EL (cell line): ENCODE results near the gene MYT1.
"Not testable (repeated sequence)": the region's sequence is repeated elsewhere in the genome, so short reads cannot be mapped to it uniquely, and the experiment has no call there.

Experiments used
- DNase-seq: peaks from one replicate; pipeline ENCODE4 v3.0.0-alpha.2; 2016

MYT1 gene

DNA sequence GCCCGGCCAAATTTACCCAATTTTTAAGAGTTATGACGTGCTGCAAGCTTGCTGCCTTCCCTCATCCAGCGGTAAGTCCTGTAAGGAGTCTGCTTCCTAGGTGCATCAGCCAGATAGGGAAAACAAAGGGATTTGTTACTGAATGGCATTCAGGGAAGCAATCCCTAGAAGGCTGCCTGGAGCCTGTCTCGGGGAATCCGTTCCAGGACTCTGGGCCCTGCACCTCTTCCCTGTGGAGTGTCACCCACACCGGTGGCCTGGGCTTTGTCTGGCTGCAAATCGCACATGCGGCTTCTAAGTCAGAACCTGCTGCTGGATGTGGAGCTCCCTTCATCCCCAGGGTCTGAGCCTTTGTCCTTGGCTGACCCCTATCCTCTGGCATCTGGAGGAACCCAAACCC is 7.0 kb downstream of the MYT1 start:
- no peak for DNase-seq

DNA sequence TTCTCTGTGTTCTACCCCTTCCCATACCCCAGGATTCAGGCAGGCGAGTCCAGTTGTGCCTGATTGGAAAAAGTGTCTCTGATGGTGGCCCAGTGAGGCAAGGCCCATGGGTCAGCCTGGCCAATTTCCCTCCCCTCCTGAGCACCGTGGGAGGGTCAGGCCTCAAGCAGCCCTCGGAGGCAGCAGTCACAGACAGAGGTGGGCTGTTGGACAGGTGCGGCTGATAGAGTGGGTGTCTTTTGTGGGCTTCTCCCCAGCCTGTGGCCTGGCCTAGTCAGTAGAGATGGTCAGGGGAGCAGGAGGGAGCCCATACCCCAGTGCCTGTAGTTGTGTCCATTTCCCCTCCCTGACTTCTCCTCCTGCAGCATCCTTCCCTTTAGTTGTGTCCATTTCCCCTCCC is 8.9 kb downstream of the MYT1 start:
- no peak for DNase-seq

DNA sequence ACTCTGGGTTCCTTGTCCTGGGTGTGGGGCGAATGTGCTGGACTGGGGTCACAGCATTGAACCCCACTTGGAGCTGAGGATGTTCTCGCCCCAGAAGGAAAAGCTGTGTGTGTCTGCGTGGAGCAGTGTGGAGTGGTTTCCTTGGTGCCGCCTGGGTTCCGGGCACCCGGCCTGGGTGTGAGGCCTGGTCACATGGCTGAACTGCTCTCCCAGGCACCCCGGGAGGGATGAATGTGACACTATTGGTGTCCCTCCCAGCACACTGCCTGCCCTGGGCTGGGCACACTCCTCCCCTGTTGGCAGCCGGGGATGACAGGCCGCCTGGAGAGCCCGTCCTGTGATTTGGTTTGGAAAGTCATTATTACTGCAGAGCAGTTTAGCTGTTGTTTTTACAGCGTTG is 12.3 kb downstream of the MYT1 start:
- DNase-seq: no peak

DNA sequence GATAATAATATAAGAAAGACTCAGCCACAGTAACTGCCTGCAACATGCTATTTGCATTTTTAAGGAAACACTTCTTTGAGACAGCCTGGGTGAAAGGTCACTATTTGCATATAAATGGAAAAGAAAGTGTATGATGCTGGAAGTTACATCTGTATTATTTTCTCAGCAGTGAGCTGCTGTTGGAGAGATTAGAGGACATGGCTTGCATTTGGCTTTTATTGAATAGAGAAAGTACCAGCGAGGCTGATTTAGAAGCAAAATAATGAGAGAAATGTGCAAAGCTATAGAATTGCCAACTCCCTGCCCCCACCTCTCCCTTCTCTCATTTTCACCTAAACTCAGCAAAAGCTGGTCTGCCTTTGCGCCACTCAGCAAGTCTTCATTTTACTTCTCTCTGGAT is 12.7 kb downstream of the MYT1 start:
- DNase-seq: no peak

DNA sequence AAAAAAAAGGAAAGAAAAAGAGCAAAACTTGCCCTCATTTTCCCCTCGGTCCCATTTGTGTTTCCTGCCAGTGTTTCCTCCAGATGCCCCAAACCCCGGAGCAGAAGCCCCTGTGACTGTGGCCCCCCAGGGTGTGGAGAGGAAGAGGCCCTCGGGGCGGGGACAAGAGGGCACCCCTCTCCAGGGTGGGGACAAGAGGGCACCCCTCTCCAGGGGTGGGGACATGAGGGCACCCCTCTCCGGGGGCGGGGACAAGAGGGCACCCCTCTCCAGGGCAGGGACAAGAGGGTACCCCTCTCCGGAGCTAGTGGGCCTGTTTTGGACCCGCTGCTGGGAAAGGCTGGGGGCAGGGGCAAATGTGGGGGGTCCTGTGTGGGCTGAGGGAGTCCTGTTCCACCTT is 13.1 kb downstream of the MYT1 start:
- DNase-seq: no peak

DNA sequence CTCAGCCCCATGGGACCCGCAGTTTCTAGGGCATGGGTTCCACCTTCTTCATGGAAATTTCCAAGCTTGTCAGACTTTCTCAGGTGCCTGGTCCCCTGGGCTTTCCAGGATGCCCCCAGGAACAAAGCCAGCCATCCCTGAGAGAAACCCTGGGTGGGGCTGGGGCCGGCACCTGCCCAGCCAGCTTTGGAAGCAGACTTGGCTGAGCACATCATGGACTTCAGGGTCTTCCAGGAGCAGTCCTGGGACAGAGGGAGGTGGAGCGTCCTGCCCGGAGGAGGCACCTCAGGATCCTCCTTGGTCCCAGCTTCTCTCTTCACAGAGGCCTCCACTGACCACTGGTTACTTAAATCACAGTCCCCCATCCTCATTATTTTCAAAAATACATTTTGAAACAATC is 13.5 kb downstream of the MYT1 start:
- no peak for DNase-seq

DNA sequence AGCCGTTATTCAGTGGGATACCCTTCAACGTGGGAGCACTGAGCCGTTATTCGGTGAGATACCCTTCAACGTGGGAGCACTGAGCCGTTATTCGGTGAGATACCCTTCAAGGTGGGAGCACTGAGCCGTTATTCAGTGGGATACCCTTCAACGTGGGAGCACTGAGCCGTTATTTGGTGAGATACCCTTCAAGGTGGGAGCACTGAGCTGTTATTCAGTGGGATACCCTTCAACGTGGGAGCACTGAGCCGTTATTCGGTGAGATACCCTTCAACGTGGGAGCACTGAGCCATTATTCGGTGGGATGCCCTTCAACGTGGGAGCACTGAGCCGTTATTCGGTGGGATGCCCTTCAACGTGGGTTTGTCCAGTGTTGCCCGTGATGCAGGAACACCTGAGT is 14.7 kb downstream of the MYT1 start:
- DNase-seq: not testable (repeated sequence)

DNA sequence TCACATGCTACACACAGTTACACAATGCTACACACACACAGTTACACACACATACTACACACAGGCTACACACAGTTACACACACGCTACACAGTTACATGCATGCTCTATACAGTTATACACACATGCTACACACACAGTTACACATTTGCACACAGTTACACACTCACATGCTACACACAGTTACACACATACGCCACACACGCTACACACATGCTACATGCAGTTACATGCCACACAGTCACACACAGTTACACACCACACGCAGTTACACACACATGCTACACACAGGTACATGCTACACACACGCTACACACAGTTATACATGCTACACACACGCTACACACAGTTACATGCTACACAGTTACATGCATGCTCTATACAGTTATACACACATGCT is 15.6 kb downstream of the MYT1 start:
- no peak for DNase-seq

DNA sequence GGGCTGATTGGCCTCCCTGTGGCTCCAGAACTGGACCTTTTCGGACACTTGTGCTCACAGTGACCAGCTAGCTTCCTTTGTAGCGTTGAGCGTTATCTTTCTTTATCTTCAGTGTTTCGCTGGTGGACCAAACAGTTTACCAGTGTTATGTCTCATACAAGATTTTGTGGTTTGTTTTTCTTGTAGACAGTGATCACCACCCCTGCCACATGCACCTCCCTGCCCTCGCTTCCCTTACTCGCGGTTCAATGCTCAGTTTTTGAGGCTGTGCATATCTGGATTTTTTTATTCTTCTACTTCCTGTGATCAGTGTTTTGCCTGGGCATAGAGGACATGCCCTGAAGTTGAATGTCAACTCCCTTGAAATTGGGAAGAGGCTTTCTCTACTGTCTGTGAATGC is 16.4 kb downstream of the MYT1 start:
- DNase-seq: no peak

DNA sequence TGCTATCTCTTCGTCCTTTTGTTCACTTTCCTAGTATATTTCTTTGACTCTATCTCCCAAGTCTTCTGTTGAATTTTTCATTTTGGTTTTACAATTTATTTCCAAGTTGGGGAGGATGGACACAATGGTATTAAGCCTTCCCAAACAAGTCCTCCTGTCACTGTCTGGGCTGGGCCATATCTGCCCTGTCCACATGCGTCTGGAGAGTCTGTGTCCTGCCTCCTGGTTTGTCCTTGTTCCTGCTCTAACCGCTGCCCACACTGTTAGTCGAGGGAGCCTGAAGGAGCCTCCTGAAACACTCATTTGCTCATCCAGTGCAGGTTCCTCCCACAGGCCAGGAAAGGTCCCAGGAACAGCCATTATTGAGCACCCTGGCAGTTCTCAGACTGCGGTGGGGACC is 17.1 kb downstream of the MYT1 start:
- no peak for DNase-seq

DNA sequence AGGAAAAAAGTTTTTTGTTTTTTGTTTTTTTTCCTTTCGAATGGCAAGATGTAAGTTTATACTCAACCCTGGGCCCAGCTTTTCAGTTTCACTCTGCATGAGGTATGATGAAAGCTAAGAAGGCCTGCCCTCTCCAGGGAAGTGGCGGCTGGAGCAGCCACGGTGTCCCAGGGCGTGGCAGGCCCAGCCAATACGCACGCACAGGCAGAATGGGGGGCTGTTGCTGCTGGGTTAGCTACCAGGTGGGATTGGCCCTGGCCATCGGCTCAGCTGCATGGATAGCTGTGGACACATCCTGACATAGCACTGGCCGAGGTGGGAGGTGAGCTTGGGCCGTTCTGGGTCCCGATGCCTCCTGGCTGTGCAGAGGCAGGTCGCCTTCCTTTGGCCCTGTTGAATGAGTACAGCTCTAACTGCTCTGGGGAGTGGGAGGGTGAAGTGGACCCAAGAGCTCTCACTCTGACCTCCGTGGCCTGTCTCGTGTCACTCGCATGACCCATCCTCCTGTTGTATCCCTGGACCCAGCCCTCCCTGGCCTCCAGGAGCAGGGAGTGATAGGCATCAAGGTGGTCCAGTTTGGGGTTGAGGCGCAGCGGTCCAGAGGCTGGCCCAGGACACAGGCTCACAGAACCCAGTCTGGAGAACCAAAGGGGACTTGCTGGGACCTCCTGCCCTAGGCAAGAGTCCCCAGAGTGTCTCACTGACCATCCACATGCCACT is 18.1 kb downstream of the MYT1 start:
- no peak for DNase-seq

DNA sequence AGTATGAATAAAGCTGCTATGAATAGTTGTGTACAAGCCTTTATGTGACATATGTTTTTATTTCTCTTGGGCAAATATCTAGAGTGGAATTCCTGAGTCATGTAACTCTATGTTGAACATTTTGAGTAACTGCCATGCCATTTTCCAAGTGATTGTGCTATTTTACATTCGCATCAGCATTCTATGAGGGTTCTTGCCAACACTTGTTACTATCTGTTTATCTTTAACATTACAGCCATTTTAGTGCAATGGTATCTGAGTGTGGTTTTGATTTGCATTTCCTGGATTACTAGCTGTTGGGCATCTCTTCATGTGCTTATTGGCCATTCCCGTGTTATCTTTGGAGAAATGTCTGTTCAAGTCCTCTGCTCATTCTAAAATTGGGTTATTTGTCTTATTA is 19.1 kb downstream of the MYT1 start:
- DNase-seq: no peak

DNA sequence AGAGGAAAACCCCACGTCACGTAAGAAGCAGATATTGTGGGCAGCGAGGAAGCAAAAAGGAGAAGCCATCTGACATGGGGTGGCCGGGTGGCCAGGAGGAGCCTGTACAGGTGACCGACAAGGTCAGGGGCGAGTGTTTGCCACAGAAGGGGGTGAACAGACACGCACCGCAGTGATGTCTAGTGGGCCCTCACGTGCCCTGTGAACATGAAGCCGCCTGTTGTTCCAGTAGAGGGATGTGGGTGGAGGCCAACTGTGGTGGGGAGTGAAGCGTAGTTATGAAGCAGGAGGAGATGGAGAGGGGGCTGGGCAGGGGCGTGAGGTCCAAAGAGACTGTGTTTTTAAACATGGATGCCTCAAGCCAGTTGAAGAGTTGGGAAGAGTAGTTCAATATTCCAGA is 20.5 kb downstream of the MYT1 start:
- no peak for DNase-seq

DNA sequence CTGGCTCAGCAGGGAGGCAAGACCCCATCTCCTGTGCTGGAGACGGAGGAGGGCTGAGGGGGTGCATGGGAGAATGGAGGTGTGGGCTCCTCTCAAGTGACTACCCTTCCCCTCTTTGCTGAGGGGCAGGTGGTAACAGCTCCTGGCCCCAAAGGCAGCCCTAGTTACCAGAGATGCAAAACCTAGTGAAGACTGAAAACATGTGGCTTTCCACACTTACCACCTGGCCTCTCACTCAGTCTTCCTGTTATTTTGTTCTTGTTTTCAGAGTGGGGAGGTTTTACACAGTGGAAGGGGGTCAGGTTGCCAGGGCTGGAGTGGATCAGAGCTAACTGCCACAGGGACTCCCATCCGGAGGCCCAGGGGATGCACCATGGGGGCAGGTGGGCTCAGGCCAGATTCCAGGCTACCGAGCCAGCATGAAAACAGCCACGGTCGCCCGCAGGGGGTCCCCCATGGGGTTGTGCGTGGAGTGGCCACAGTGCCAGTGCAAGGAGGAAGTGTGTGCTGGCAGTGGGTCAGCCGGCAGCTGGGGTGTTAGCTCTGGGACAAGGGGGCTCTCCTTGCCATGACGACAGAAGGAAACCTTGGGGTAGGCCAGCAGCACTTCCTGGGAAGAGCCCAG is 21.1 kb downstream of the MYT1 start:
- no peak for DNase-seq

DNA sequence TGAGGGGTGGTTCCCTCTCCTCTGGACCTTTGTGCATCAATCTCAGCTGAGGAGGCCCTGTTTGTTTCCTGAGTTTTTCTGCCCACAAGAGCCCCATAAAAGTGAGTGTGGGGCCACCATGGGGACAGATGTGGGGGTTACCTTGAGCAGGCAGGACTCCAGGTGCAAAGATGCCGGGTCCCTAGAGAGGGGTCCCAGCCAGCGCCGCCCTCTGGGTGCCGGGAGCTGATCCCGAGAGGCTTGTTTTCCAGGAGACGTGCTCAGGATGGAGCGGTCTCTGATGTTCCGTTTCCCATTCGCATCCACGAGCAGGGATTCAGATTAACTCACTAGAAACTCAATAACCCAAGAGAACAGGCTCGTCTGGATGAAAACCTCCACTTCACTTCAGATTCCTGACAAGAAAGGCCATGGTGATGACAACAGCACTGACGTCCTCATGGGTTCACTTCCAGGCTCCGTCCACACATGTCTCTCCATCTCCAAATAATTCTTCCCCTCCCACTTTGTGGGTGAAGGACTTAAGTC is 21.9 kb downstream of the MYT1 start:
- DNase-seq: no peak

DNA sequence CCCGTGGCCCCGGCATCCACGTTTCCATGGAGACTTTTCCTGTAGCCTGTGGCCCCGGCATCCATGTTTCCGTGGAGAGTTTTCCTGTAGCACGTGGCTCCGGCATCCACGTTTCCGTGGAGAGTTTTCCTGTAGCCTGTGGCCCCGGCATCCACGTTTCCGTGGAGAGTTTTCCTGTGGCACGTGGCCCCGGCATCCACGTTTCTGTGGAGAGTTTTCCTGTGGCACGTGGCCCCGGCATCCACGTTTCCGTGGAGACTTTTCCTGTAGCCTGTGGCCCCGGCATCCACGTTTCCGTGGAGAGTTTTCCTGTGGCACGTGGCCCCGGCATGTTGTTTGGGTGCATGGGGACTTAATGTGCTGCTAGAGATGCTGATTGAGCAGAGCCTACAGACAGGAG is 23.0 kb downstream of the MYT1 start:
- not testable (repeated sequence) for DNase-seq

DNA sequence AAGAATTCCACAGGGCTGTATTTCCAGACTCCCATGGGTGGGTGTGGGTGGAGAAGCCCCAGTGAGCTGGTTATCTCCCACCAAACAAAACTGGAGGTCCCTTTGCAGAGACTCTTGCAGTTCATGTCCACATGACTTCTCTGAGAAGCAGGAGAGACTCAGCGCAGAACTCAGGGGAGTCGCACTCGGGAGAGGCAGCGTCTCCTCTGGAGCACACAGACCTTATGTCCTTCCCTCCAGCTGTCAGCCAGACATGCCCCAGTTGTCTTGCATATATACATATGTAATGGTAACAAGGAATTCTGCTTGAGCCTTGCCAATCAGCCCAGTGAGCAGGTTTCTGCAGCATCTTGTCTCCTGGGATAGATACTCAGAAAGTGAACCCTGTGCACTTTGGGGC is 23.8 kb downstream of the MYT1 start:
- no peak for DNase-seq

DNA sequence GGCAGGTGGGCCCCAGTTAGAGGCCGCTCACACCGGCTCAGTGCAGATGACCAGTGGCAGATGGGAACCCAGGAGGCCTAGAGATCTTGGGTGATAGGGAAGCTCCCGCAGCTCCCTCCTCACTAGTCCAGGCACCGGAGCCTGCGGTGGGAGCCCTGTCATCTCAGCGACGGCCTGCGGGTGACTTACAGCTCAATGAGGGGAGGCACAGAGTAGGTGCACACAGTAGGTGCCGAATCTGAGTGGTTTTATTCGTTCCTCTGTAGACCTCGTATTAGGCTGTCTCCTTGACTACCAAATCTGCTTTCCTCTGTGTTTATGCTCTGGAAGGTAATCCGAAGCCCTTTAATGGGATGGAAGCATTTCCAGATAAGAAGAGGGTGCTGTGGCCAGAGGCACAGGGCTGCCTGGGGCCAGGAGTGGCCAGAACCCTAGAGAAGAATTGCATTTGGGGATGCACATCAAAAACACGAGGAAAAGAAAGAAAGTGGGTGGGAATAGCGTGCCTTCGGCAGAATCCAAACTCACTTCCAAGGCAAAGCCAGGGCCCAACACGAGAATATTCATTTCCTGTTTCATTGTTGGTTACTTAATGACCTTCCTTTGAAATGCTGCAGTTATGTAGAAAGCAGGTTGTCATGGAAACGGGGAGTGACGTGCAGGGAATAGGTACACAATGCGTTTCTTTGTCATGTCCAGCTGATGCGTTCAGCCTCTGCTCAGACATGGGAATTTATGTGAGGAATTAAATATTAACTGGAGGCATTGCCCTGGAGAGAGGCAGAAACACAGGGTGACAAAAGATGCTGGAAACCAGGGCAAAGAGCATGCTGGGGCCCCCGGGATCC is 24.7 kb downstream of the MYT1 start:
- no peak for DNase-seq

DNA sequence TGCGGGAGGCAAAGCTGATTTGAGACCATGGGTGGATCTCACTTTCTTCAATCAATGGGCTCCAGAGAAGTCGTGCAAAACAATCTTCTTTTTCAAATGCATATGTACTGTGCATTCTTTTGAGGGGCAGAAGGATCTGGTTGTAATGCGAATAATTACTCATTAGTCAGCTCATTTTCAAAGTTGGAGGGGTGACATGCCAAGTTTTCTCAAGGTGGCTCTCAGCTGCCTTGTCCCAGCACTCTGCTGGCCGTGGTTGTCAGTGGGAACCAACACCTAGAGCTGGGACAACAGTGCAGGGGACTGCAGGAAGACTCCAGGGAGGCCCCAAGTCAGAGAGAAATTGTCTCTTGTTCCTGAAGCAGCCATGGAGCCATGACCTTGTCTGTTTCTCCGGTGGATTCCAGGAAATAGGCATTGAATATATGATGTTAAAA is 25.3 kb downstream of the MYT1 start:
- DNase-seq: no peak

DNA sequence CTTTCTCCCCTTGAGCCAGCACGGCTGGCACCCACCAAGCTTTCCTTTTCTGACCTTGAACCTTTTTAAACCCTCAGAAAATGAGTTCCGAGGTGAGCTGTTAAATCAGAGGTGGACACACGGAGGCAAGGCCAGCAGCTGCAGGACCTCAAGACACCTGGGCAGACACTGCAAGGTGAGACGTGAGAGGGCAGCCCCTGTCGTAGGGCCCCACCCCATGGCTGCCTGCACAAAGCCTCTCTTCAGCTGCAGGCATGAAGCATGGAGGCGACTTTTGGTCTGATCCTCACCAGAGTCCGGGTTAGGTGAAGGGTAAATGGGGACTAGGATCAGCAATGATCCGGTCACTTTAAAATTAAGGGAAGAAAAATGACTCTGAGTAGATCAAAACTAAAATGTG is 25.7 kb downstream of the MYT1 start:
- no peak for DNase-seq

DNA sequence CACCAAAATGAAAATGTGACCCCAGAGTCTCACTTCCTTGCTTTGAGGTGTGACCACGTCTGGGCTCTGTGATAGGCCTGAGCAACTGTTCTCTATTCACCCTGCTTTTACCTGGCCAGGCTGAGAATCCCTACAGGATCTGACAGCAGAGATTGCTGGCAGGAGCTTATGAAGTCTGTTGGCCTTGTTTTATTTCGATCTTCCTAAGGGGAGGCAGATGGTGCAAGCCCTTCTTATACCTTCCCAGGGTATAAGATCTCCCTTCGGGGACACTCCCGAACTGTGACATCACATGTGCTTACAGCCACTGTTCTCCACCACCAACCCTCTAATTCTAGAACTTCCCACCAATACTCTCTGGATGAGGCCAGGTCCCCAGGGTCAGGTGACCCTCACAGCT is 26.8 kb downstream of the MYT1 start:
- DNase-seq: no peak

DNA sequence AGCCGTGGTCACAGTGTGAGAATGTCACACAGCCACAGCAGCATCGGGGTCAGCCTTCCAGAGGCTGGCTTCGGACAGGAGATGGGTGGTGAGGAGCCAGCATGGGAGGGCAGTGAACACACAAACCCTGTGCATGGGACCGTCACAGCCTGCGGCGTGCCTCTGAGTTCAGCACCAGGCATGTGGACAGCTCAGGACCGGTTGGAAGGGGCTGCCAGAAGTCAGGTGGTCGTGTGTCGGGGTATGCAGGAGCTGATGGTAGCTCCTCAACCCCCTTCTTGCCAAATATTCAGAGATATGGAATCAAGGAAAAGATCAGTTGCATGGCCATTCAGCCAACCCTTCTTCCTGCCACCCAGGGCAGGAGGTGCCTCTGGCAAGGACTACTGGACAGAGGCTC is 28.2 kb downstream of the MYT1 start:
- no peak for DNase-seq

DNA sequence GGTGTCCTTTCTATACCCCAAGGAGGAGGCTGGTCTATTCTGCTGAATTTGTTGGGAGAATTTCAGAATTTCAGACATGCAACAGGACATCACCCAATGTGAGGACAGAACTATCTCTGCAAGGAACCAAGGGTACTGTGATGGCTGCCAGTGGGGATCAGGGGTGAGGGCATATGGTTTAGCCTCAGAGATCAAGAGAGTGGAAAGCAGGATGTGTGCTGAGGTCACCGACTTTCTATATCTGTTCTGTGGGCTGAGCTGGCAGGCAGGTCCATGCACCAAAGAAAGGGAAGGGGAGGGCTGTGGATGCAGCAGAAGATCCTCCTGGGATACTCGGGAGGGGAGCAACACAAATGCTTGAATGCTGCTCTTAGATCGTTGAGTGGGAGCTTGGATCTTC is 28.8 kb downstream of the MYT1 start:
- no peak for DNase-seq

DNA sequence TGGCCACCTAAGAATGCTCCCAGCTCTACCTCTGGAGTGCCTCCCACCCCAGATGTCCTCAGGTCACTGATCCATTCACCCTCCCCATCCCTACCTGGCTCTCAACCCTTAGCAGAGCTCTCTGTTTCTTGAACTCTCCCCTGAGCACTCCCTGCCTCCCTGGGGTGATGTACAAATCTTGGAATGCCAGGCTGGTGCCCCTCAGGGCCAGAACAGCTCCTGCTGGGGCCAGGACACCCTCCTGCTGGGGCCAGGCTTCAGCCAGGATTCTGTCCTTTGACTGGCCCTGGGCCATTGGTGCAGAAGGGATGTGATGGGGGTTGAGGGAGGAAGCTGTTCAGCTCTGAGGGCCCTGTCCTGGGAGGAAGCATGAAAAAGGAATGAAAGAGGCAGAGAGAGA is 30.0 kb downstream of the MYT1 start:
- DNase-seq: no peak
